HG03045 (cell line): ENCODE data around the gene USP22.
"Not testable (repeated sequence)": the region's sequence is repeated elsewhere in the genome, so short reads cannot be mapped to it uniquely, and the experiment has no call there.

Experiments used
- ATAC-seq: cut with Tn5 transposase; IDR thresholded peaks from one replicate; pipeline ENCODE4 v1.9.1; 2021; ENCODE audit warnings: mild to moderate bottlenecking, moderate library complexity; ENCODE audit not compliant: unreplicated experiment

USP22 gene

DNA sequence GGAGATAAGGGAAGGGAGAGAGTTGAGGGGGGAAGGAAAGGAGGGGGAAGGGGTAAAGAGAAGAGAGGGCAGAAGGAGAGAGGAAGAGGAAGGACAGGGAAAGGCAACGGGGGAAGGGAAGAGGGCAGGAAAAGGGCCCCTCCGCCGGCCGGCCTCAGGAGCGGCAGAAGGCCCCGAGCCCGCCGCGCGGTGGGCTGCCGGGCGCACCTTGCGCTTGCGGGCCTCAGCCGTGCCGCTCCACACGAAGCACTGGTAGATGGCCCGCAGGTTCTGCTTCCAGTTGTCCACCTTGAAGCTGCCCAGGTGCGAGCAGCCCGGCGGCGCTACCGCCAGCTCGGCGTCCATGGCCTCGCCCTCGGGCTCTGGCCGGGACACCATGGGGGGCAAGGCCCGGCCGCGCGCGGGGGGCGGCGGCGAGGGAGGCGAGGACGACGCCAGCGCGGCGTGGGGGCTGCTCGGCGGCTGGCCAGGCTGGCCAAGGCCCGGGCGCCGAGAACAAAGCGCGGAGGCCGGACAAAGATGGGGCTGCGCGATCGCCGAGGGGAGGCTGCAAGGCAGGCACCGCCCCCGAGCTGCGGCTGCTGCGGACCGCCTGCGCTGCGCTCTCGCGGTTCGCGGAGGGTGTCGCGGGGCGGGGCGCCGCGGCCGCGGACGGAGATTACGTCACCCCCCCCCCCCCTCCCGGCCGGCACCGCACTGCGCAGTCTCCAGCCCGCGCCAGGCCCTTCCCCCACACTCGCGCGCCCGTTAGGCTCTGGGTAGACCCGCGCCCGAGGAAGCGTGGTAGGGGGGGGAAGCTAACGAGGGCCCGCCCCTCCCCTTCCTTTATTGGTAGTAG, at the start of gene USP22:
TSS of gene USP22 (minus strand) at position 554 of the 838 bp plus-strand sequence. CDS start at position 378, 176 bp downstream.
- ATAC-seq = peak; percentile 60

- ATAC-seq = no peak
Measured at GRCh38 chr17:21090902-21091618, 48.2 kb upstream of the USP22 start.

- peak; percentile 52 for ATAC-seq
Measured at GRCh38 chr17:21089933-21090901, 47.4 kb upstream of the USP22 start.

GRCh38 chr17:21089145-21089544, 46.3 kb upstream of the USP22 start:
- no peak for ATAC-seq

DNA sequence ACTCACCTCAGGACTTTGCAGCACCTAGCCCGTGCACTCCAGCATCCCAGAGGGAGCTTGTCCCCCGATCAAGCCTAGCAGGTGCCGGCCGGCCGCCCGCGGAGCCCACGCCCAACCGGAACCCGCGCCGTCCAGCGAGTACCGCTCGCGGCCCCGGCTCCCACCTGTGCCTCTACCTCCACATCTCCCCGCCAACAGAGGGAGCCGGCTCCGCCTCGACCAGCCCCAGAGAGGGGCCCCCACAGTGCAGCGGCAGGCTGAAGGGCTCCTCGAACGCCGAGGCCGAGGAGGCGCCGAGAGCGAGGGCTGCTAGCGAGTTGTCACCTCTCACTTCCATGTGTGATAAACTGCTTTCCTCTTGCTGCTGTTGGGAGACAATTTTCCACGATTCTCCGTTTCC, 42.9 kb upstream of the USP22 start:
- ATAC-seq = no peak

GRCh38 chr17:21085280-21085679, 42.5 kb upstream of the USP22 start:
- not testable (repeated sequence) for ATAC-seq

DNA sequence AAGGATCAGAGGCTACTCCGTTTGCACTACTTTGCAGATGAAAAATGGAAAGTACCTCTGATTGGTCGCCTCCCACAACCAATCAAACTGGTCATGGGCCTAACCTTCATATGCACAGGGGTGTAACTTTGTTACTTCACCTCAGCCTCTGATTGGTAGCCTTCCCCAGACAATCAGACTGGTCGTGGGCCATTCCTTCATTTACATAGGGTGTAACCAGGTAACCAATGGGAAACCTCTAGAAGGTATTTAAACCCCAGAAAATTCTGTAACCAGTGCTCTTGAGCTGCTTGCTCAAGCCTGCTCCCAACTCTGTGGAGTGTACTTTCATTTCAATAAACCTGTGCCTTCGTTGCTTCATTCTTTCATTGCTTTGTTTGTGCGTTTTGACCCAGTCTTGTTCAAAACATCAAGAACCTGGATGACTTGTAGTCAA, 39.2 kb upstream of the USP22 start:
- no peak for ATAC-seq

DNA sequence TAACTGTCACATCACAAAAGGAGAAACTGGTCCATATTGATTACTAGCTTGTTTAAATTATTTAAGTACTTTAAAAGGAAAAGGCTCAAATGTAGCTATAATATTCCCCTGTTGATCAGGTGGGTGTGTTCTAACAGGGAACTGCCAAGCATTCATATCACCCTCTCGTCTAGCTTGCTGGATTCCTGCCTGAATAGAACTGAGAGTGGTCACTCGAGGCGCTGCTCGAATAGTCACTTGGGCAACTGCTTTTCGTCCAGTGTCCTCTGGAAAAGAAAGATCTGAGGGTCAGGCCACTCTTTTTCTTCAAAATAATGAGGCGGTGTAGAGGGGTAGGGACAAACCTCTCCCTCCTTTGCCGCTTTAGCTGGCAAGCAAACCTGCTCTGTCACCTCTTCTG, 36.4 kb upstream of the USP22 start:
- ATAC-seq = no peak

GRCh38 chr17:21078016-21078780, 35.4 kb upstream of the USP22 start:
- no peak for ATAC-seq

DNA sequence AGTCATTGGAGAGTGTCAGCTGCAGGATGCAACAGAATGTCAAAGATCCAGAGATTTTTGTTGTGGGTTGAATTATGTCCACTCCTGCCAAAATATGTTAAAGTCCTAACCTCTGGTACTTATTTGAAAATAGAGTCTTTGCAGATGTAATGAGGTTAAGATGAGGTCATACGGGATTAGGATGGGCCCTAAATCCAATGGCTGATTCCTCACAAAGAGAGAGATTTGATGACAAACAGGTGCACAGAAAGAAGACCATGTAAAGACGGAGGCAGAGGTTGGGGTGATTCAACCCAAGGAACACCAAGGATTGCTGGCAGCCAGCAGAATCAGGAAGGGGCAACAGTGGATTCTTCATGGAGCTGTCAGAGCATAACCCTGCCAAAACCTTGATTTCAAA, 34.5 kb upstream of the USP22 start:
- ATAC-seq = no peak

GRCh38 chr17:21076242-21076641, 33.4 kb upstream of the USP22 start:
- ATAC-seq = no peak

GRCh38 chr17:21075739-21076085, 32.9 kb upstream of the USP22 start:
- no peak for ATAC-seq

DNA sequence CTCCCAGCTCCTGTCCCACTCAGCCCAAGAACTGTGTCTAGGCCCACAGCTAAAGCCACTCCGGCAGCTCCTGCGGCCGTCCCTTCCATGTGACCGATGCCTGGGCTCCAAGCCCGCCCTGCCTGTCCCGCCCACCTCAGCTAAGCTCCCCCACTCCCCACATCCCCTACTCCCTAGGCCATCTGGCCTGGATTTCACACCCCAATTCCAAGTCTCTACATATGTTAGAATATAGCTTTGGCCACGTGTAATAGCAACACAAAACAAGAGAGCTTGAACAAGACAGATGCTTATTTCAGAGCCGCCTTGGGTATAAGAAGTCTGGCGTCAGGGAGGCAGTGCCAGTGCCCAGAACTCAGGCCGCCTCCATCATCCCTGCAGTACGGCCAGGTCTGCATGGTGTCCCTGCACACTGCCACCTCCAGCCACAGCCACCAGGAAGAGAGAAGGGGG, 30.0 kb upstream of the USP22 start:
- no peak for ATAC-seq

GRCh38 chr17:21066394-21066793, 23.6 kb upstream of the USP22 start:
- no peak for ATAC-seq

GRCh38 chr17:21061971-21062526, 19.2 kb upstream of the USP22 start:
- no peak for ATAC-seq

- no peak for ATAC-seq
Measured at GRCh38 chr17:21061158-21061835, 18.5 kb upstream of the USP22 start.

DNA sequence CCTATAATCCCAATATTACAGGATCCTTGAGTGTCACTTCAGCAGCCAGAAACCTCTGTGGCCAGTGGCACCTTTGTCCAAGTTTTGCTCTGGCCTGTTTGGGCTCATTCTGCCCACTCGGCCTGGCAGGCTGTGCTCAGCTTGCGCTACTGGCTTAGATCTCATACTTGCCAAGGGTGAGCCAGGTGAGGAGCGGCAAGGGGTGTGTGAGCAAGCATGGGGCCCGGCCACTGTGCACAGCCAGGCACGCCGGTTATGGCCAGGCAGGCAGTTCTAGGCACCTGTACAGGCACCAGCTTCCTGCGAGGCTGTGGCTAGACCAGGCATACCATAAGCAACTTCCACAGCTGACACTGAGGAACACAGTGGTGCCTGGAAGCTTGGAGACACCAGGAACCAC, 16.9 kb upstream of the USP22 start:
- no peak for ATAC-seq

DNA sequence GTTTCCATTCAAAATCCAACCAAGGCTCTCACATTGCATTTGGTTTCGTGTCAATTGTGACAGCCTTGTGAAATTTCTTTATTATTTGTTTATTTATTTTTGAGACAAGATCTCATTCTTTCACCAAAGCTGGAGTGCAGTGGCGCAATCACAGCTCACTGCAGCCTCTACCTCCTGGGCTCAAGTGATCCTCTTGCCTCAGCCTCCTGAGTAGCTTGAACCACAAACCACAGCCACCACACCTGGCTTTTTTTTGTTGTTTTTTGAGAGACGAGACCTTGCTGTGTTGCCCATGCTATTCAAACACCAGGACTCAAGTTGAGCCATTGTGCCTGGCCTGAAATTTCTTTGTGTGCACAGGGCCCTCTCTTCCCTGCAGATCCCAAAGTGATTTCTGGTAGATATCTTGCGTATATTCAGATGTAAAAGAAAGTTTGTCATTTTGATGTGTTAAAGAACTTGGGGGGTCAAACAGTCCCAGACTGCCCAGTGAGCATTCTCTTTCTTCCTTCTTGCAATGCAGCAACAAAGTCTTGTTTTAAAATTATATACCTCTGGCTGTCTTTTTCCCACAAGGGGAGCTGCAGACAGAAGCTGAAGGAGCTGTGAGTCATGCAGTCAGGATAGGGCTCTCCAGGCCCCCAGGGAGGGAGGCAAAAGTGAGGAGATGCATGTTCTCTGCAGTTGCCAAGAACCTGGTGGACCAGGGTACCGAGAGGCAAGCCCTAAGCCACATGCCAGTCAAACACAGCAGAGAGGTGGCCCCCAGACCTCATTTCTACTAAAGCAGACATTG, 15.5 kb upstream of the USP22 start:
- no peak for ATAC-seq

- ATAC-seq = peak; percentile 69
Measured at GRCh38 chr17:21053056-21053455, 10.2 kb upstream of the USP22 start.
